Memory B cell (primary cell): ENCODE measurements around the gene IDH3B.
A peak's percentile ranks its signal among the peaks of the same experiment; 100 is the strongest.
"Not testable (repeated sequence)": the region's sequence is repeated elsewhere in the genome, so short reads cannot be mapped to it uniquely, and the experiment has no call there.

Experiments used
- ATAC-seq: fragments of 150-1000 bp; cut with Tn5 transposase; 2 replicates; pipeline ENCODE4 v1.10.0; 2021; ENCODE audit warnings: low read depth, mild to moderate bottlenecking, moderate library complexity
- DNase-seq, 2 donors: peaks; one replicate each; pipeline ENCODE4 v3.0.0; 2022; ENCODE audit warnings: low spot score in 2 of 2
- H3K27ac Mint-ChIP-seq: one replicate; pipeline ENCODE4 v1.8.0; 2022; ENCODE audit warnings: mild to moderate bottlenecking, moderate library complexity, mixed read lengths
- H3K27me3 Mint-ChIP-seq: one replicate; pipeline ENCODE4 v1.8.0; 2022; ENCODE audit warnings: mixed read lengths
- H3K36me3 Mint-ChIP-seq: one replicate; pipeline ENCODE4 v1.8.0; 2022; ENCODE audit warnings: mild to moderate bottlenecking, mixed read lengths
- H3K4me1 Mint-ChIP-seq: one replicate; pipeline ENCODE4 v1.8.0; 2022; ENCODE audit warnings: mixed read lengths
- H3K4me3 Mint-ChIP-seq: one replicate; pipeline ENCODE4 v1.8.0; 2022; ENCODE audit warnings: mild to moderate bottlenecking, moderate library complexity, mixed read lengths
- H3K9me3 Mint-ChIP-seq: one replicate; pipeline ENCODE4 v1.8.0; 2022; ENCODE audit warnings: mixed read lengths

Gene IDH3B

DNA sequence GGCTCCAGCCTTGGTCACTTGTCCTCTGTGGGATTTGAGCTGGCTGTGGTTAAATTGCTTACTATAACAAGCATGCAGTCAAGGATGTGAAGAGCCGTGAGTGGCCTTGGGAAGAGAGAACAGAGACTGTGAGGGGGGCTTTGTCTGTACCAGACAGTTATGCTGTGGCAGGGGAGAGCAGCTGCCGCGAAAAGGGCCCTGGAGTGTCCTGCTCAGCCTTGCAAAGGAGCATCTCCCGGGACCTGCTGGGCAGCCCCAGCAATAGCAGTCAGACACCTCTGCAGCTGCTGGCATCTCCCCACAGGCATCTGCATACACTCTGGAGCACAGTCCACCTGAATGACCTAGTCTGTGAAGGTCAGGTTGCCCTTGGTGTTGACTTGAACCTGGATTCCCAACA is 34.9 kb upstream of the IDH3B start:
- DNase-seq (no peak), ATAC-seq (no peak)
- H3K4me3 Mint-ChIP-seq = no peak overlapping the region
- H3K36me3 Mint-ChIP-seq = no peaks in the 10 kb centered on the region
- no peak overlapping the region for H3K27ac Mint-ChIP-seq
- peaks cover 33% of the 10 kb centered on the region for H3K27me3 Mint-ChIP-seq
- H3K4me1 Mint-ChIP-seq = no peaks in the 10 kb centered on the region
- no peaks in the 10 kb centered on the region for H3K9me3 Mint-ChIP-seq

DNA sequence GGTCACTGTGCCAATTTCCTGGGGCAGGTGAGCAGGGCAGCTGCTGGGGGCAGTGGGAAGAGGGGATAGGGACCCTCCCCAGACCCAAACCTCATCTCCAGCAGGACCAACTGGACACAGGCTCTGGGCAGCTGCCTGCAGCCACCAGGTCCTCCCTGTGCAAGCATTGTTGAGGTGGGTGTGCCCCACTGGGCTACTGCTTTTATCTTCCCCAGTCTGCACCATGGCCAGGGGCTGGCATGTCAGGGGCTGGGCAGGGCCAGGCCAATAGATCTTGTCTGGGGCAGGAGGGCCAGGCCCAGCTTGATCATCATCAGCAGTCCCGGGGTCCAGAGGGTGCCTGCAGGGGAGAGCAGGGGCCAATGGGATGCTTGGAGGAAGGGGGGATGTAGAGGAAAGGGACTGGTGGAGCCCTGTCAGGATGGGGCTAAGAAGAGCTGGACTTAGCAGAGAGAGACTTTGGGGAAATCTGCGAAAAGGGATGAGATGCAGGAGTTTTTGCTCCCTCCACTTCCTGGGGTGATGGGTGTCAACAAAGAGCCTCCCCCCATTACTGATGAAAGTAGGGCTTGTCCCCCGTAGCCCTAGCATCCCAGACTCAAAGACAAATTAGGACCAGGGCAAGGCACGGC is 34.3 kb upstream of the IDH3B start:
- Mint-ChIP-seq H3K27ac (no peak overlapping the region), H3K9me3 (no peaks in the 10 kb centered on the region), H3K27me3 (peaks cover 33% of the 10 kb centered on the region), H3K36me3 (no peaks in the 10 kb centered on the region), H3K4me3 (no peak overlapping the region), H3K4me1 (no peaks in the 10 kb centered on the region)
- DNase-seq = no peak
- ATAC-seq = no peak

DNA sequence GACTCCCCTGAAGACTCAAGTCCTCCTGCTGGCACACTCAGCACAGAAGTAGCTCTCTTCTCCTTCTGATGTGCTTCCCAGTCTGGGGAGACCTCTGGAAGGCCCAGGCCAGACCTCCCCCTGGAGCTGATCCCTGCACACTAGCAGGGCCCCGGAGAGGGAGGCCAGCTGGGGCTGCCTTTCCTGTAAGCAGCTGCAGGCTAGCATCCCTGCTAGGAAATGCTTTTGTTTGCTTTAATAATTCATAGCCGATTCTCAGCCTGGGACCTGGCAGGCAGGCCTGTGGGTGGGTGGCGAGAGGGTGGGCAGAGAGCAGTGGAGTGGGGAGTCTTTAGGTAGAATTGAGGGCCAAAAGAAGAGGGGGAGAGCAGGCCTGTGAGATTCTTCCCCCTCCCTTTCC is 33.8 kb upstream of the IDH3B start:
- Mint-ChIP-seq H3K4me1 (no peaks in the 10 kb centered on the region), H3K27me3 (peaks cover 33% of the 10 kb centered on the region), H3K9me3 (no peaks in the 10 kb centered on the region), H3K27ac (no peak overlapping the region), H3K36me3 (no peaks in the 10 kb centered on the region), H3K4me3 (no peak overlapping the region)
- no peak for ATAC-seq
- no peak for DNase-seq

DNA sequence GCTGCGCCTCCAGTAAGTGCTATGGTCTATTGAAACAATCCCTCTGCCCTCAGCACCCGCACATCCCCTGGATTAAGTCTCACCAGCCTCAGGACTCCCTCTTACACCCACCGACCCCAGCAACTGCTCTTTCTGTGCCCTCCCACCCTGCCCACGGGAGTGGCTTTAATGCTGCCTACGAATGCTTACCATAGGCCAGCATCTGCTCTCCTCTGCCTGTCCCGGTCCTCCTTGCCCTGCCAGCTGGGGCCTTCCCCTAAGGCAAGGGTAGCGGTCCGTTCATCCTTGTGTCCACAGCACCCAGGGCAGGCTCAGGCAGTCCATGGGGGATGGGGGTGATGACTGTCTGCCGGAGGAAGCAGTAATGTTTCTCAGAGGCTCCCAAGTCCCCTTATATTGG is 32.6 kb upstream of the IDH3B start:
- Mint-ChIP-seq H3K4me1 (peaks cover 5% of the 10 kb centered on the region), H3K9me3 (no peaks in the 10 kb centered on the region), H3K4me3 (no peak overlapping the region), H3K27ac (no peak overlapping the region), H3K36me3 (no peaks in the 10 kb centered on the region), H3K27me3 (peaks cover 39% of the 10 kb centered on the region)
- DNase-seq = no peak
- ATAC-seq = no peak

GRCh38 chr20:2695984-2696525 is 32.0 kb upstream of the IDH3B start:
- ATAC-seq, H3K36me3 Mint-ChIP-seq, H3K4me3 Mint-ChIP-seq, H3K27ac Mint-ChIP-seq, H3K9me3 Mint-ChIP-seq, DNase-seq, H3K4me1 Mint-ChIP-seq: not testable (repeated sequence)
- H3K27me3 Mint-ChIP-seq = peaks cover 41% of the 10 kb centered on the region

GRCh38 chr20:2695206-2695983 is 31.4 kb upstream of the IDH3B start:
- H3K27ac Mint-ChIP-seq = no peak overlapping the region
- no peak for ATAC-seq
- peak overlapping the region; percentile 11 for H3K4me3 Mint-ChIP-seq
- no peaks in the 10 kb centered on the region for H3K9me3 Mint-ChIP-seq
- H3K4me1 Mint-ChIP-seq = peaks cover 13% of the 10 kb centered on the region
- H3K36me3 Mint-ChIP-seq = no peaks in the 10 kb centered on the region
- H3K27me3 Mint-ChIP-seq = peaks cover 41% of the 10 kb centered on the region
- DNase-seq = no peak

DNA sequence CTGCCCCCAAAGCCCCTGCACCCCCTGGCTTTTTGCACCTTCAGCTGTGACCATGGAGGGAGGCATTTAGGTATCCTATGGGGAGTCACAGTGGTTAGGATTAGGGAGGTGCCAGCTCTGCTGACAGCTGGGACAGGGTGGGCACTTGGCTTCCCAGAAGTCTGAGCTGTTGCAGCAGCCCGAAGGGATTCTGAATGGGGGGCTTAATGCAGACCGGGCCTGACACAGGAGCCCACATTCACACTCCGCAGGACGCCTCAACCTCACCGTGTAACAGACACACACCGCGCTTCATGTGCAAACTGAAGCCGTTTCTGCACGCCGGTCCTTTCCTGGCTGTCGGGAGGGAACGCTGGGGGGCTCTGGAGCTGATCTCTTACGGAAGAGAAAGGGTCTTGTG is 30.5 kb upstream of the IDH3B start:
- ATAC-seq (no peak), DNase-seq (no peak)
- H3K4me1 Mint-ChIP-seq = peaks cover 13% of the 10 kb centered on the region
- H3K9me3 Mint-ChIP-seq = no peaks in the 10 kb centered on the region
- H3K4me3 Mint-ChIP-seq = peak overlapping the region; percentile 18
- no peaks in the 10 kb centered on the region for H3K36me3 Mint-ChIP-seq
- peaks cover 41% of the 10 kb centered on the region for H3K27me3 Mint-ChIP-seq
- no peak overlapping the region for H3K27ac Mint-ChIP-seq

DNA sequence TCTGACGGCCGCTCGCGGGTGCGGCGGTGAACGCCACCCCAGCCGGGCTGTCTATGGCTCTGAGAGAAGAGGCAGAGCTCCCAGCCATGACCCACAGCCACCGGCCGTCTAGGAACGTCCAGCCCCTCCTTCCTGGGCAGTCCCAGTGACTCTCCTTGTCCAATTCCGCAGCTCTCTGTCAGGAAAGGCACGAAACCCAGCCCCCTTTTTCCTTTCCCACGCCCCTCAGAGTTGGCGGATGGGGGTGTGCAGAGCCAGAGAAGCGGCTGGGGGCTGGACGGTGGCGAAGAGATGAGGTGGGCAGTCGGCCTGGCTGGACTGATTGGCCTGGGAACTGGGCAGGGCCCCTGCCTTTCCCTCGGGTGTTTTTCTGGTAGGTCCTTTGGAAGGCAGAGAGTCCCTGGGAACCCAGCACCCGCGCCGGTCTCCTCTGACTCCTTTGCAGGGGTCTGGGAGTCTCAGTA is 30.0 kb upstream of the IDH3B start:
- DNase-seq (no peak), ATAC-seq (no peak)
- peaks cover 13% of the 10 kb centered on the region for H3K4me1 Mint-ChIP-seq
- peaks cover 41% of the 10 kb centered on the region for H3K27me3 Mint-ChIP-seq
- no peaks in the 10 kb centered on the region for H3K36me3 Mint-ChIP-seq
- no peaks in the 10 kb centered on the region for H3K9me3 Mint-ChIP-seq
- no peak overlapping the region for H3K27ac Mint-ChIP-seq
- peak overlapping the region; percentile 18 for H3K4me3 Mint-ChIP-seq

DNA sequence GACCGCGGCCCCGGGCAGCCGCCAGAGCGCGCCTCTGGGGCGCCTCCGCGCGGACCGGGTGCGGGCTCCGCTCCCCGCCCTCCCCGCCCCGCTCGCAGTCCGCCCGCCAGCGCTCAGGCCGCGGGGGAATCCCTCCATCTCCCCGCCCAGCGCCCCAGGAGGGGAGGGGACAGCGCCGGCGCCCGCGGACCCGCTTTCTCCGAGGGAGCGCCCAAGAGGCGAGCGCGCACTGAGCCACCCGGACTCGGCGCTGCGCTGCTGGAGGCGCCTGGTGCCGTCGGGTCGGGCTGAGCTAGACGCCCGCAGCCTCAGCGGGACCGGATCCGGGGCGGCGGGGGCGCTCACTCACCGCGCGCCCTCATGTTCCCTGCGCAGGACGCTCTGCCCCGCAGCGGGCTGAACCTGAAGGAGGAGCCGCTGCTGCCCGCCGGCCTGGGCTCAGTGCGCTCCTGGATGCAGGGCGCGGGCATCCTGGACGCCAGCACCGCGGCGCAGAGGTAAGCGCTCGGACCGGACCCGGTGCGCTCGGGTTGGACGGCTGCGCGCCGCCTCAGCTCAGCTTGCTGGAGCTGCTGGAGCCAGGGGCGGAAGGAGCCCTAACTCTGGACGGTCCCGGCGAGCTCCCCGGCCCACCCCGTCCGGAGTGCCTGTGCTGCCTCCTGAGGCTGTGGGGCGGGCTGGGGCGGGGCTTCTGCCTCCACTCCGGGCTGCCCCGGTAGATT is 29.4 kb upstream of the IDH3B start:
- no peaks in the 10 kb centered on the region for H3K9me3 Mint-ChIP-seq
- no peaks in the 10 kb centered on the region for H3K36me3 Mint-ChIP-seq
- H3K27me3 Mint-ChIP-seq = peaks cover 37% of the 10 kb centered on the region
- H3K27ac Mint-ChIP-seq = no peak overlapping the region
- no peak overlapping the region for H3K4me3 Mint-ChIP-seq
- DNase-seq (peak in 1 of 2 donors; percentile 43), ATAC-seq (peak; percentile 62)
- H3K4me1 Mint-ChIP-seq = peaks cover 13% of the 10 kb centered on the region

DNA sequence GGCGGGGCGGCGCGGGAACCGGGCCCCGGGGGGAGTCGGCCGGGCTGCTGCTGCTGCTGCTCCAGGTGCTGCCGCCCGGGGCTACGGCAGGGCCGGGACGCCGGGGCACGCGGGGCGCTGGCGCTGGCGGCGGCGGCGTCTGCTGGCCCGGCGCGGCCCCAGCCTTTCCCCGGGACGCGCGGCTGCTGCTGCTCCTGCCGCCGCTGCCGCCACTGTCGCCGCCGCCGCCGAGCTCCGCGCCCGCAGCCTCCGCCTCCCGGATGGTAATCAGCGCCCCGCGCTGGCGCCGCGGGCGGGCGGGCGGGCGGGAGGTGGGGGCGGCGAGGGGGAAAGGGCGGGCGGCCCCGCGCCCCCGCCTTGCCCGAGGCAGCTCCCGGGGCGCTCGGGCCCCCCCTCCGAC is 28.9 kb upstream of the IDH3B start:
- Mint-ChIP-seq H3K27ac (no peak overlapping the region), H3K36me3 (no peaks in the 10 kb centered on the region), H3K4me1 (peaks cover 18% of the 10 kb centered on the region), H3K9me3 (no peaks in the 10 kb centered on the region), H3K27me3 (peaks cover 37% of the 10 kb centered on the region), H3K4me3 (no peak overlapping the region)
- ATAC-seq (peak; percentile 20), DNase-seq (no peak)

DNA sequence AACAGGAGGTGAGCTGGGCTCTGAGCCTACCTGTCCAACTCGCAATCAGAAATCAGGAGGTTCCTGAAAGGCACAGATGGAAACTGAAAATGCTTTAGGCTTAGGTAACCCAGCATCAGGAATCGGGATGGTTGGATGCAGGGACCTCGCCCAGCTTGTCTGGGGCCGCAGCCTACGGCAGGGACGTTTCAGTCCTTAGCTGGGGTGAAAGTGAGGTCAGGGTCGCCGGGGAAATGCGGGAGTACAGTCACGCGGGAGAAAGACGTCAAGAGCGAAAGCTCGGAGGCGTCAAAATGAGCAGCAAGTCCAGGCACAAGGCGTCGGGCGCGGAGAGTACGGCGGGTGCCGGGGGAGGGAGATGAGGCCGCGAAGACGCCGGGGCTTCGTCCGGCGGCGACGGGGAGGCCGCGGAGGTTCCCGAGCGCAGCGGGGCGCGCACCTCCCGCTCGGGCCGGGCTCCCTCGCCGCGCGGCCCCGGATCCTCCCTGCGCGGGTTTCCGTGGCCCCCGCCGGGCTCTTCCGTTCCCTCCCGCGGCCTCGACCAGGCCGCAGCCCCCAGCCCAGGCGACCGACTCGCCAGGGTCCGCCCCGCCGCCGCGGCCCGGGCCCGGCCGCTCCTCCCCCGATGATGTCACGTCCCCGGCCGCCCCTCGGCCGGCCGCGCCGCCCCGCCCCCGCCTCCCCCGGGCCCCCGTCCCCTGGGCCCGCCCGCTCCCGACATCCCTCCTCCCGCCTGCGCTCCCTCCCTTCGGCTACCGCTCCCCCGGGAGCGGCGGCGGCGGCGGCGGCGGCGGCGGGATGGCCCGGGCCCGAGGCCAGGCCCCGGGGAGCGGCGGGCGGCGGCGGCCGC is 28.2 kb upstream of the IDH3B start, which contains the start of gene EBF4:
TSS of gene EBF4 (plus strand) at position 745 of the 850 bp plus-strand sequence. CDS start 866 bp downstream, outside the sequence.
- no peaks in the 10 kb centered on the region for H3K36me3 Mint-ChIP-seq
- DNase-seq (no peak), ATAC-seq (peak; percentile 32)
- peak within 1 kb of the TSS; percentile 93 for H3K4me3 Mint-ChIP-seq
- H3K27ac Mint-ChIP-seq = peak within 1 kb of the TSS; percentile 84
- H3K9me3 Mint-ChIP-seq = no peaks in the 10 kb centered on the region
- peaks cover 20% of the 10 kb centered on the region for H3K4me1 Mint-ChIP-seq
- H3K27me3 Mint-ChIP-seq = peaks cover 37% of the 10 kb centered on the region

- Mint-ChIP-seq H3K9me3 (no peaks in the 10 kb centered on the region), H3K36me3 (no peaks in the 10 kb centered on the region), H3K27ac (peak overlapping the region; percentile 84), H3K27me3 (peaks cover 33% of the 10 kb centered on the region), H3K4me3 (peak overlapping the region; percentile 93), H3K4me1 (peaks cover 20% of the 10 kb centered on the region)
- ATAC-seq = no peak
- DNase-seq = no peak
Observed at GRCh38 chr20:2691663-2692035, 27.6 kb upstream of the IDH3B start.

GRCh38 chr20:2691127-2691526 is 27.1 kb upstream of the IDH3B start:
- Mint-ChIP-seq H3K27ac (peak overlapping the region; percentile 84), H3K4me1 (peaks cover 20% of the 10 kb centered on the region), H3K36me3 (no peaks in the 10 kb centered on the region), H3K9me3 (no peaks in the 10 kb centered on the region), H3K27me3 (peaks cover 30% of the 10 kb centered on the region), H3K4me3 (peak overlapping the region; percentile 93)
- no peak for ATAC-seq
- no peak for DNase-seq
